ENCODE results near the gene TMEM117.

DNA sequence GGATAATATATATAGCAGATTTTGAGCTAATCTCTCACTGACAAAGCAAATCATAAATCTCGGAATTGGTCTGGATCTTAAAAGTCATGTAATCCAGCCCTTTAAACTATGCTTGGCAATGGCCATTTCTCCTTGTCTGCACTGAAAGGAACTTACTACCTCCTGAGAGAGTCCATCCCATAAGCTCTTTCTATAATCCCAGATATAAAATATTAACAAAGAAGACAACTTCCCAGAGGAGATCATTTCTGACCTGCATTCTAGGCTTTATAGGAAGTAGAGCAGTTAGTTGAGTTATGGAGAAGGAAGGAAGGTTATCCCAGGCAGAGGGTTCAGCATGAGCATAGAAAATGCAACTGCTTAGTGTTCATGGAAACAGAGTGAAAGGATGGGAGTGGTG is 99.7 kb downstream of the TMEM117 start:
- TF ChIP-seq POLR2AphosphoS5 (IDR thresholded peaks at IDR 0.05): no peak
- TF ChIP-seq CTCF (IDR thresholded peaks at IDR 0.05): no peak

All from sigmoid colon (tissue), 4 donors.